Peyer's patch (tissue), 4 donors: ENCODE data around the gene EDN2. TPM values are rescaled to one million over a fixed set of nuclear protein-coding genes. Genes with fewer than 3 reads are reported as not detected.
A peak's percentile ranks its signal among the peaks of the same experiment; 100 is the strongest.

Experiments
- DNase-seq, 3 donors: peaks; one replicate each; pipeline ENCODE4 v3.0.0-alpha.2; 2017 to 2019
- H3K27ac ChIP-seq, 4 donors: fragments of 200-600 bp; sonication (generic); one replicate each; pipeline ENCODE4 v1.5.1; 2016 to 2019
- H3K27me3 ChIP-seq, 2 donors: fragments of 200-600 bp; sonication (generic); one replicate each; pipeline ENCODE4 v1.5.1; 2019
- H3K36me3 ChIP-seq, 3 donors: fragments of 200-600 bp; sonication (generic); one replicate each; pipeline ENCODE4 v1.5.1; 2016 to 2019
- H3K4me1 ChIP-seq, 4 donors: fragments of 200-600 bp; sonication (generic); one replicate each; pipeline ENCODE4 v1.5.1; 2016 to 2019
- H3K4me3 ChIP-seq, 4 donors: fragments of 200-600 bp; sonication (generic); 1 replicate in 3 of 4; 2 replicates in 1 of 4; pipeline ENCODE4 v1.5.1; 2016 to 2019; ENCODE audit warnings: mild to moderate bottlenecking in 1 of 4
- H3K9me3 ChIP-seq, 4 donors: fragments of 200-600 bp; sonication (generic); one replicate each; pipeline ENCODE4 v1.5.1; 2016 to 2019; ENCODE audit warnings: mild to moderate bottlenecking in 1 of 4
- POLR2A ChIP-seq, 2 donors: fragments of 450-650 bp; IDR thresholded peaks; one replicate each; pipeline ENCODE4 v1.5.1; 2017; ENCODE audit warnings: antibody characterized with exemption in 2 of 2, mild to moderate bottlenecking in 2 of 2, moderate library complexity in 2 of 2
- total RNA-seq, 4 donors: library from RNA; depleted of rRNA; stranded (reverse); fragments of >200 nt; gene quantifications; one replicate each; pipeline ENCODE4 v1.1.0, GENCODE V29; 2016
- TF ChIP-seq, protein P1 (sequence below), 6 experiments: fragments of 450-650 bp in 4 of 6; fragments of 200-600 bp in 2 of 6; sonication (generic) in 1 of 6; IDR thresholded peaks; one replicate each; pipeline ENCODE4 v1.5.1; 2017 to 2019; ENCODE audit warnings: antibody characterized with exemption in 6 of 6, mild to moderate bottlenecking in 3 of 6, moderate library complexity in 1 of 6

Gene EDN2
- total RNA-seq, 4 donors from 2014 or later, result 43.2 to 75.0 (median 49.1) TPM; not detected in 1

GRCh38 chr1:41519667-41520066 is 35.2 kb upstream of the EDN2 start:
- no peak for TF ChIP-seq POLR2A (IDR thresholded peaks at IDR 0.05)
- TF ChIP-seq, protein P1, sequence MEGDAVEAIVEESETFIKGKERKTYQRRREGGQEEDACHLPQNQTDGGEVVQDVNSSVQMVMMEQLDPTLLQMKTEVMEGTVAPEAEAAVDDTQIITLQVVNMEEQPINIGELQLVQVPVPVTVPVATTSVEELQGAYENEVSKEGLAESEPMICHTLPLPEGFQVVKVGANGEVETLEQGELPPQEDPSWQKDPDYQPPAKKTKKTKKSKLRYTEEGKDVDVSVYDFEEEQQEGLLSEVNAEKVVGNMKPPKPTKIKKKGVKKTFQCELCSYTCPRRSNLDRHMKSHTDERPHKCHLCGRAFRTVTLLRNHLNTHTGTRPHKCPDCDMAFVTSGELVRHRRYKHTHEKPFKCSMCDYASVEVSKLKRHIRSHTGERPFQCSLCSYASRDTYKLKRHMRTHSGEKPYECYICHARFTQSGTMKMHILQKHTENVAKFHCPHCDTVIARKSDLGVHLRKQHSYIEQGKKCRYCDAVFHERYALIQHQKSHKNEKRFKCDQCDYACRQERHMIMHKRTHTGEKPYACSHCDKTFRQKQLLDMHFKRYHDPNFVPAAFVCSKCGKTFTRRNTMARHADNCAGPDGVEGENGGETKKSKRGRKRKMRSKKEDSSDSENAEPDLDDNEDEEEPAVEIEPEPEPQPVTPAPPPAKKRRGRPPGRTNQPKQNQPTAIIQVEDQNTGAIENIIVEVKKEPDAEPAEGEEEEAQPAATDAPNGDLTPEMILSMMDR (IDR thresholded peaks at IDR 0.05), result no peak
- no peaks in the 10 kb centered on the region for H3K9me3 ChIP-seq

DNA sequence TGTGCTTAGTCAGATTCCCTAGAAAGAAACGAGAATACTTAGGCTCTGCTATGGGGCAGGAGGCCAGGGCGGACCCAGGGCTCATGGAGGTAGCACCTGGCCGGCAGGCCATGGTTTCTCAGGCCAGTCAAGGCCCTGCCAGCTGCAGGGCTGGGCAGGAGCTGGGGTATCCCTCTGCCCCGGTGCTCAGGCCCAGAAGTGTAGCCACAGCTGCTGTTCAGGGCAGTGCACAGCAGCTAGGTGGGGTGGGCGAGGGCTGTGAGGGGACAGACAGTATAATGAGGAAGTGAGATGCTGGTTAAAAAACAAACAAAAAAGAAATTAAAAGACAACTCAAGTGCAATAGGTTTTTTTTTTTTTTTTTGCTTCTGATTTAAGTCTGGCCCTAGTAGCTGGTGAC is 34.0 kb upstream of the EDN2 start:
- no peak for TF ChIP-seq POLR2A (IDR thresholded peaks at IDR 0.05)
- TF ChIP-seq, protein P1 (IDR thresholded peaks at IDR 0.05), result no peak
- Histone ChIP-seq H3K27ac (no peak overlapping the region), H3K36me3 (no peaks in the 10 kb centered on the region), H3K27me3 (no peaks in the 10 kb centered on the region), H3K4me3 (no peak overlapping the region), H3K9me3 (no peaks in the 10 kb centered on the region), H3K4me1 (peaks cover 6 to 20% (median 9%) of the 10 kb centered on the region in 4 donors)
- no peak for DNase-seq

More at GRCh38 chr1:41519667-41520066, 35.2 kb upstream of the EDN2 start:
- H3K4me1 ChIP-seq, result peaks cover 3 to 17% (median 9%) of the 10 kb centered on the region in 4 donors
- DNase-seq, result no peak
- no peaks in the 10 kb centered on the region for H3K27me3 ChIP-seq
- H3K36me3 ChIP-seq, result no peaks in the 10 kb centered on the region
- H3K27ac ChIP-seq, result no peak overlapping the region
- no peak overlapping the region for H3K4me3 ChIP-seq

DNA sequence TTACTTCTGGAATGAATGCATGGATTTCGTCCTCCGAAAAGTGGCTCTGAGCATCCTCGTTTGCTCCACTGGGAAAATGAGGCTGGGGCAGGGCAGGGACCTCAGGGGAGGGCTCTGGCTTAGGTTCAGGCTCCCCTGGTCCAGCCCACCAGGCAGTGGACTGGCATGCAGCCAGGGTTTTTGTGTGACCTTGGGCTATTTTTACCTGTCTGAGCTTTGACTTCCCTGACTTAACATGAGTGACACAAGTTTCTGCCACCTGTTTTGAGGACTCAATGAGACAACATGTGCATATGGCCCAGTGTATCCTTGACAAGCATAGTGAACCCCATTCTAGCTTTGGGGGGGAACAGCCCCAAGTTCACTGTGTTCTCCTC is 32.6 kb upstream of the EDN2 start:
- TF ChIP-seq, protein P1 (IDR thresholded peaks at IDR 0.05), result no peak
- TF ChIP-seq POLR2A (IDR thresholded peaks at IDR 0.05), result no peak
- no peak for DNase-seq
- Histone ChIP-seq H3K27me3 (no peaks in the 10 kb centered on the region), H3K9me3 (no peaks in the 10 kb centered on the region), H3K36me3 (no peaks in the 10 kb centered on the region), H3K27ac (no peak overlapping the region), H3K4me1 (peaks cover 6 to 20% (median 9%) of the 10 kb centered on the region in 4 donors), H3K4me3 (no peak overlapping the region)

GRCh38 chr1:41516168-41517061 is 31.9 kb upstream of the EDN2 start:
- DNase-seq, result peak; percentile 56 to 95 (median 93)
- Histone ChIP-seq H3K9me3 (no peaks in the 10 kb centered on the region), H3K4me1 (peaks cover 6 to 20% (median 9%) of the 10 kb centered on the region in 4 donors), H3K36me3 (no peaks in the 10 kb centered on the region), H3K4me3 (peak overlapping the region; percentile 21 to 47 (median 41)), H3K27me3 (no peaks in the 10 kb centered on the region), H3K27ac (peak overlapping the region in 3 of 4 donors; percentile 25 to 92 (median 67))
- TF ChIP-seq, protein P1 (IDR thresholded peaks at IDR 0.05), result peak in 5 of 6 experiments; percentile 75 to 95 (median 90)
- no peak for TF ChIP-seq POLR2A (IDR thresholded peaks at IDR 0.05)

DNA sequence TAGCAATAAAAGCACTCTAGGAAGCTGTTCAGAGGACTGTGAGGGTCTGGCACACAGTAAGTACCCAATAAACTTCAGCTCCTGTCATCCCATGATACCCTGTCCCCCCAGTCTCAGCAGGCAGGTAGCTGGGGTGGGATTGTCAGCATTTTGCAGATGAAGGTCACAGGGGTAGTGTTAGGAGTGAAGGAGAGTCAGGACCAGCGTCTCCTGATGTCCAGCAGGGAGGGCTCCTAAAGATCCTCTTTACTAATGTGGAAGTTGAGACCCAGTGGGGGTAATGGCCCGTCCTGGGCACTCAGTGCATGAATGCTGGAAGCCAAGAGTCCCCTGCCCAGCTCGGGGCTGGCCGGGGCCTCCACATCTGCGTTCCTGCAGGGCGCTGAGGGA is 31.3 kb upstream of the EDN2 start:
- H3K4me1 ChIP-seq, result peaks cover 6 to 20% (median 9%) of the 10 kb centered on the region in 4 donors
- H3K9me3 ChIP-seq, result no peaks in the 10 kb centered on the region
- TF ChIP-seq POLR2A (IDR thresholded peaks at IDR 0.05), result no peak
- TF ChIP-seq, protein P1 (IDR thresholded peaks at IDR 0.05), result no peak
- H3K27ac ChIP-seq, result peak overlapping the region in 3 of 4 donors; percentile 37 to 92 (median 67)
- no peak overlapping the region for H3K4me3 ChIP-seq
- no peaks in the 10 kb centered on the region for H3K36me3 ChIP-seq
- no peak for DNase-seq
- no peaks in the 10 kb centered on the region for H3K27me3 ChIP-seq
